Measurements from ENCODE around the gene GALNT9.

DNA sequence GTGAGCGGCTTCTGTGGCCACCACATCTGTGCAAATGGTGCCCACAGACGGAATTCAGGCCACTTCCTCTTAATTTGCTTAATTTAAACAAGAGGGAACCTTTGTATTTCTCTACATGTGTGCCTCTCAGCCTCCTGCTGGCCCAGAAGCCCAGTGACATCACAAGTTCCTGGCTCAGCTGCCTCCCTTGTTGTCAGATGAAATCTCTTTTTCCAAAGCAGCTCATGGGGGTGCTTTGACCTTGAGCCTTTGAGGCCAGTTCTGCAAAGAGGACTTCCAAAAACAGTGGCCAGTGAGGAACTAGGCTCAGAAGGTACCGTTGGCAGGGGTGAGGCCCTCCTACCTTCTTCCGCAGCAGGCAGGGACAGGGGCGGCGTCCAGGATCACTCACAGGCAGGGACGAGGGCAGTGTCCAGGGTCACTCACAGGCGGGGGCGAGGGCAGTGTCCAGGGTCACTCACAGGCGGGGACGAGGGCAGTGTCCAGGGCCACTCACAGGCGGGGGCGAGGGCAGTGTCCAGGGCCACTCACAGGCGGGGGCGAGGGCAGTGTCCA lies 35.0 kb upstream of the GALNT9 start:
- TF ChIP-seq POLR2A (IDR thresholded peaks at IDR 0.05) (no peak), EP300 (IDR thresholded peaks at IDR 0.05) (no peak), POLR2AphosphoS5 (IDR thresholded peaks at IDR 0.05) (no peak)
- TF ChIP-seq, protein P1, sequence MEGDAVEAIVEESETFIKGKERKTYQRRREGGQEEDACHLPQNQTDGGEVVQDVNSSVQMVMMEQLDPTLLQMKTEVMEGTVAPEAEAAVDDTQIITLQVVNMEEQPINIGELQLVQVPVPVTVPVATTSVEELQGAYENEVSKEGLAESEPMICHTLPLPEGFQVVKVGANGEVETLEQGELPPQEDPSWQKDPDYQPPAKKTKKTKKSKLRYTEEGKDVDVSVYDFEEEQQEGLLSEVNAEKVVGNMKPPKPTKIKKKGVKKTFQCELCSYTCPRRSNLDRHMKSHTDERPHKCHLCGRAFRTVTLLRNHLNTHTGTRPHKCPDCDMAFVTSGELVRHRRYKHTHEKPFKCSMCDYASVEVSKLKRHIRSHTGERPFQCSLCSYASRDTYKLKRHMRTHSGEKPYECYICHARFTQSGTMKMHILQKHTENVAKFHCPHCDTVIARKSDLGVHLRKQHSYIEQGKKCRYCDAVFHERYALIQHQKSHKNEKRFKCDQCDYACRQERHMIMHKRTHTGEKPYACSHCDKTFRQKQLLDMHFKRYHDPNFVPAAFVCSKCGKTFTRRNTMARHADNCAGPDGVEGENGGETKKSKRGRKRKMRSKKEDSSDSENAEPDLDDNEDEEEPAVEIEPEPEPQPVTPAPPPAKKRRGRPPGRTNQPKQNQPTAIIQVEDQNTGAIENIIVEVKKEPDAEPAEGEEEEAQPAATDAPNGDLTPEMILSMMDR (IDR thresholded peaks at IDR 0.05): no peak
